GM18520 (cell line): ENCODE results near the gene MTIF2.
"Not testable (repeated sequence)": the region's sequence is repeated elsewhere in the genome, so short reads cannot be mapped to it uniquely, and the experiment has no call there.

Experiments used
- ATAC-seq: cut with Tn5 transposase; IDR thresholded peaks from one replicate; pipeline ENCODE4 v1.9.1; 2021; ENCODE audit not compliant: unreplicated experiment

MTIF2 gene

DNA sequence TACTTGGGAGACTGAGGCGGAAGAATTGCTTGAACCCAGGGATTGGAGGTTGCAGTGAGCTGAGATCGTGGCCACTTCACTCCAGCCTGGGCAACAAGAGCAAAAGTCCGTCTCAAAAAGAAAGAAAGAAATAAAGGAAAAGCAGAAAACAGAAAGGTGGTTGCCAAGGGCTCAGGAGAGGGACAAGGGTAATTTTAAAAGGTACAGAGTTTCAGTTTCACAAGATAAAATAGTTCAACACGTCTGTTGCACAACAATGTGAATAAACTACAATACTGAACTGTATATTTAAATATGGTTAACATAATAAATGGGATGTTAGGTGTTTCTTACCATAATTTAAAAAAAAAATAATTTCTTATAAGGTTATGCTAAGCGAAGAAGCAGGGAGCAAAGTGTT, 23.6 kb downstream of the MTIF2 start:
- ATAC-seq = no peak

DNA sequence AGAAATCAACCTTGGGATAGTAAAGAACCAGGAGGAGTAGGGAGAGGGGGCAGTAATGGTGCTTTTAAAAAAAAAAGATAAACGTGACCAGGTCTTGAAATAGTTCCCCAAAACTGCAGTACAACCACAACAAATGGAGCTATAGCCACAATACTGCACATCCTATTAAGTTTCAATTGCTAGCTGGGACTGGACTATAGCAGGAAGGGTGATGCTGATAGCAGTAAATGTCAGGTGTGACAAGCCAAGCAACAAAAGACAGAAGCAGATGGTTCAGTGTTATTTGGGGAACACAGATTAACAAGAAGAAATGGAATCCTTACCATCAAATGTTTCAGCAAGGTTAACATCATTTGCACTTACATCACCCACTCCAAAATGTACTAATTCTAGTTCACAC, 26.4 kb downstream of the MTIF2 start:
- ATAC-seq = no peak

DNA sequence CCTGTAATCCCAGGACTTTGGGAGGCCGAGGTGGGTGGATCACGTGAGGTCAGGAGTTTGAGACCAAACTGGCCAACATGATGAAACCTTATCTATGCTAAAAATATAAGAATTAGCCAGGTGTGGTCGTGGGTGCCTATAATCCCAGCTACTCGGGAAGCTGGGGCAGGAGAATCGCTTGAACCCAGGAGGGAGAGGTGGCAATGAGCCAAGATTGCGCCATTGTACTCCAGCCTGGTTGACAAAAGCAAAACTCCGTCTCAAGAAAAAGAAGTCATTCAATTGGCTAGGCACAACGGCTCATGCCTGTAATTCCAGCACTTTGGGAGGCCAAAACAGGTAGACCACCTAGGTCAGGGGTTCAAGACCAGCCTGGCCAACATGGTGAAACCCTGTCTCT, 27.4 kb downstream of the MTIF2 start:
- not testable (repeated sequence) for ATAC-seq

DNA sequence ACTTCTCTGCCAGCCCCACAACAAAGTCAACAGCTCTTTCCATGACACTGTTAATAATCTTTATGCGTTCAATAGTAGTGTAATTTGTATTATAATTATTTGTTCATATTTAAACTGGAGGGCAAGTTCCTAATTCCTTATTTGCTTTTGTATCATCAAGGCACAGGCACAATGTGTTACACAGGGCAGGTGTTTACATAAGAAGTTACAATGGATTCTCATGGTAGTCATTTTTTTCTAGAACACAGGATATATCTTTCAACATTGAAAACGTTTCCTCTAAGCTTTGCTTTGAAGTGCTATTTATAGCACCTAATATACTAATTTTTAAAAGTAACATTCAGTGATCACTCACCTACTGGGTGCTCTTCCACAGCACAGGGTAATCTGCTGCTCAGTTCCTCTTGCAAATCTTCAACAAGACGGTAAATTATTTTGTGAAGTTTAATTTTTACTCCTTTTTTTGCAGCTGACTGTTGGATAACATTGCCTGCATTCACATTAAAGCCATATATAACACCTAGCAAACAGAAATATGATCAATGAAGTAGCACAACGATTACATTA, 29.3 kb downstream of the MTIF2 start:
- ATAC-seq = no peak

DNA sequence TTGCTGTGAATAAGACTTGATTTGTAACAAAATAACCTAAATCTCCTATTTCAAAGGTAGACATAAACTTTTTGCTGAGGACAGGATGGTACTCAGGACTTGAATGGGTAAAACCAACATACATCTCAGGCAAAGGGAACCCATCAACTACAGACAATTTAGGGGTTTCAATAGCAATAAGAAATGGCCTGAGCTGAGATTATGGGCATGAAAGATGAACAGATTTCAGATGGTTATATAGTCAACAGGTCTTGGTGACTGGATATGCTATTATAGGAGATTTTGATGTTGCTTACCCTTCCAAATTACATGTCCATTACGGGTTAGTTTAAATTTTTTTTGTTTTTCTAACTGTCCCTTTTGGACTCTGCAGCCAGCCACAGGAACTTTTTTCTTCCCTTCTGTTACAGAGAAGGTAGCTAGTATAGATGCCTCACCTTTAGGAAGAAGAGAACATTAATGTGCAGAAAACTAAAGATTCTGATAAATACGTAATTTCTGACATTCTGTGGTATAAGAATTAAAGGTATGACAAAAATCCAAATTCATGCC, 32.0 kb downstream of the MTIF2 start:
- no peak for ATAC-seq

DNA sequence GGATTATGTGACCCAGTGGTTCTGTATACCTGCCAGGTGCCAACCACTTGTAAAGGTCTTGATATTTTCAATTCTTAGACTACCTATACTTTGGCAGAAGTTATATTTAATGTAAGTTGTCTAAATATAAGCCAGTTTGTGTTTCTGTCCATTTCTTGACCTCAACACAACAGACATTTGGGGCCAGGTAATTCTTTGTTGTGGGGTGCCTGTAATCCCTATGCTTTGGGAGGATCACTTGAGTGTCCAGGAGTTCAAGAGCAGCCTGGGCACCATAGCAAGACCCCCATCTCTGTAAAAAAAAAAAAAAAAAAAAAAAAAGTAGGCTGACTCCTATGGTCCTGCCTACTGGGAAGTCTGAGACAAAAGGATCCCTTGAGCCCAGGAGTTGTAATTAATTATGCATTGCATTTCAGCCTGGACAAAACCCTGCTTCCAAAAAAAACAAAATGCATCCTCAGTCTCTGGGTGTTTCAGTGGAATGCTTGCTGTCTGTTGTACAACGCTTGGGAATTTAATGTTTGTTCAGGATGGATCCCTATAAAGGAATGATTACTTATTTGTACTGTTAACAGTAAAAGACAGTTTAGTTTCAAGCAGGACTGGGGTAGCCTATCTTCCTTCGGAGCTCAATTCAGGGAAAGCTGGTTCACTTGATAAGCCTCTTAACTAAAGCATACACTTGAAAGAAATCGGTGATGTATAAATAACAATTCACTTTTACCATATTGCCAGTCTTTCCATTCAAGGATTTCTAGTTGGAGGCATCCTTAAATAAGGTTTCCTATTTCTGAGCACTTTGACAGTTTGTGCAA, 33.1 kb downstream of the MTIF2 start:
- ATAC-seq = no peak

DNA sequence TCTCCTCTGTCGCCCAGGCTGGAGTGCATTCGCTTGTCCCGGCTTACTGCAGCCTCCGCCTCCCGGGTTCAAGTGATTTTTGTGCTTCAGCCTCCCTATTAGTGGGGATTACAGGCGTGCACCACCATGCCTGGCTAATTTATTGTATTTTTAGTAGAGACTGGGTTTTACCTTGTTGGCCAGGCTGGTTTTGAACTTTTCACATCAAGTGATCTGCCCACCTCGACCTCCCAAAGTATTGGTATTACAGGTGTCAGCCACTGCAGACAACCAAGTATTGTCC, 35.4 kb downstream of the MTIF2 start:
- no peak for ATAC-seq

DNA sequence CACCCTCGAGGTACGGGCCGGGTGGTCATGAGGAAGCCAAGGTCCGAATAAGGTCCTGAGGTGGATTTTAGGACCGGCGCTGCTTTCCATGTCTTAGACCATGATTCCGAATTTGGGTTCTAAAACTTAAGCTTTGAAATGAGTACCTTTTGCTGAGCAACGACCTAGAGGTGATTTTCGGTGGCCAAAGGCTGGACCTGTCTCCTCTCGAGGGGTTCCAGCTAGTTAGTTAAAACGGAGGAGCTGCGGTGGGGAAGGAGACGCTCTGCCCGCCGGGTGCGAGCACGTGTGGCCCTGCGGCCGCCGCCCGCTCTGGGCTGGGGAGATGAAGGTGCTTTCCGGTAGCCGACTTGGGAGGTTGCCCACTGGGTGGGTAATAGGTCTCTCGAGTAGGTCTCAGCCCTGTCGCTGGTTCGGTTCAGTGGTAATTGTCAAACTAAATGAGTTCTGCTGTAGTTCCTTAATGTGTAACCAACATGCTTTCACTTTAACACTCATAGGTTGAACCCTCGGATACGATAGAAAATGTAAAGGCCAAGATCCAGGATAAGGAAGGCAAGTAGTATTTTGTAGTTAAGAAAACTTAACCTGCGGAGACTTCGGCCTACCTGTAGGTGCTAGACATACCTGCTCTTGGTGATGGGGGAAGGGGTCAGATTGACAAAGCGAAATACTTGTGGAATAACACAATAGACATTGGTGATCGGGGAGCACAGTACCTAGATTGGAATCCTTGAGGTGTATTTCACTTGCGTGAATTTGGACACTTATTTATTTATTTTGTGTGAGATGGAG, 36.0 kb downstream of the MTIF2 start:
- ATAC-seq = no peak

DNA sequence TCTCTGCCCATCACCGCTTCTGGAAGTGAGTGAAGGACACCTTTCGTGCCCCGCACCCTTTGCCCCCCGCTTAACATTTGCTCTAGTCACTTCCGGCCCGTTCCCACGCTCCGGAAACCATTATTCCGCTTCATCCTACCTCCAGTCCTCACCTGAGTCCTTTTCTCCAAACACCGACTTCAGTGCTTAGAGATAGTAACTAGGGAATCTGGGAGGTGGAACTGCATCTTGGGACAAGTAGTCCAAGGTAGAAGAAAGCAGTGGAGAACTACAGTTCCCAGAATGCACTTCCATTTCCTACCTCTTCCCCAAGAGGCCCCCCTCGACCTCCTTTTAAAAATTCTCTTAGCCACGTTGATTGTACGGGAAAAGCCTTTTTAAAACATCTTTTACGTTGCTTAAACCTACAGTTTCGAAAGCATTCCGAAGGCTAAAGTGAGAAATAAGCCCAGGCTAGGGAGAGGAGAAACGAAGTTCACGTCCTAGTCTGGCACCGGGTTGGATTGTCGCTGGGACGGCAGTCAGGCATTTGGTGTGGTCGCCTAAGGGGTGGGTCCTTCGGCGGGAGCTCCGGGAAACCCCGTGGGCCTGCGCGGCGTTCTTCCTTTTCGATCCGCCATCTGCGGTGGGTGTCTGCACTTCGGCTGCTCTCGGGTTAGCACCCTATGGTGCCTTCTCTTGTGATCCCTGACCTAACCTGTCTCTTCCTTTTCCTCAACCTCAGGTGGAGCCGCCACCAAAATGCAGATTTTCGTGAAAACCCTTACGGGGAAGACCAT, 36.8 kb downstream of the MTIF2 start, which contains the start of the genes CLHC1 and RPS27A:
TSS of gene CLHC1 (minus strand) at position 210 of the 779 bp plus-strand sequence. CDS start 9,882 bp downstream, outside the sequence.
TSS of gene RPS27A (plus strand) at position 605 of the 779 bp plus-strand sequence. CDS start at position 742, 137 bp downstream.
- ATAC-seq = peak; percentile 84

DNA sequence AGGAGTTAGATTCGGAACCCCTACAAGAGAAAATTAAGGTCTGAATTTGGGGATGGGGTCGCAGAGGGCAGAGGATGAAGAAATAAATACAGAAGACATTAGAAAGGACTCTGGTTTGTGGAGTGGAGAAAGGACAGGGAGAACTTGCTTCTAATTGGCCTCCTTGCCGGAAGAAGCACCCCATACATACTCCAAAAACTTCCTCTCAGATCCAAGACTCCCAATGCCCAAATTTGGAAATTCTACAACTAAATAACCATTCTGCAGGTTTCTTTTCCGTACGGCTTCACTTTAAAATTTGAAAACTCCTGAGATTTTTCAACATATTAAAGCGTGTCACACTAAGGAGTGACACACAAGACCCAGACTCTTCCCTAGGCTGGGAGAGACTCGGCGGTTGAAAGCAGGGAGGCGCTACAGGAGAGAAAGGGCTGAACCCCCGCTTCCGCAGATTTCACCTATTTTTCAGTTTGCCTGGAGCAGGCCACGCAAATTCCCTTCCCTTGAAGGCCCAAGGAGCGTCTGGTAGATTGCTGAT, 37.4 kb downstream of the MTIF2 start:
- no peak for ATAC-seq

DNA sequence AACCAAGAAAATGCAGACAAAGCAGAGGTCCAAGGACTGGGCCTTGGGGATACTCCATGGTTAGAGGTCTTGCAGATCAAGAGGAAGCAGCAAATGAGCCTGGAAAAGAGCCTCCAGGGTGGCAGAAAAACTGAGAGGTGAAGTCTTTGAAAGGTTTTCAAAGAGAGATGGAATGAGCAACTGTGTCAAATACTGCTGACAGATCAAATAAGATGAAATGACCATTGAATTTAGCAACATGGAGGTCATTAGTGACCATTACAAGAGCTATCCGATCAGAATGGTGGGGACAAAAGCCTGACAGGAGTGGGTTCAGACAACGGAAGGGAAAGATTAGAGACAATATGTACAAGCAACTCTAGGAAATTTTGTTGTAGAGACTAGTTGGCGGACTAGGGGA, 38.5 kb downstream of the MTIF2 start:
- ATAC-seq = no peak

DNA sequence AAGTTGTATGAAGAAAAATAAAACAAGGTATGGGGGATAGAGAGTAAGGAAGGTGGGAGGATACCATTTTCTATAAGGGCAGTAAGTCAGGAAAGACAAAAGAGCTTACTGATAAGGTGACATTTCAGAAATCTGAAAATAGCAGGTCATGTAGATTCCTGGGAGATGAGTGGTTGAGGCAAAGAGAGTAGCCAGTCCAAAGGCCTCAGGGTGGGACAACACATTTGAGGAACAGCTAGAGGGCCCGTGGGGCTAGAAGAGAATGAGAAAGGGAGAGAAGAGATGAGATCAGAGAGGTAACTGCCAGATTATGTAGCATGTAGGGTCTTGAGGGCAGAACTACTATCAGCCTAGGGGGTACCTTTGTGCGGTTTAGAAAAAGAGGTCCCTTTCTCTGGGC, 39.8 kb downstream of the MTIF2 start:
- ATAC-seq = no peak

DNA sequence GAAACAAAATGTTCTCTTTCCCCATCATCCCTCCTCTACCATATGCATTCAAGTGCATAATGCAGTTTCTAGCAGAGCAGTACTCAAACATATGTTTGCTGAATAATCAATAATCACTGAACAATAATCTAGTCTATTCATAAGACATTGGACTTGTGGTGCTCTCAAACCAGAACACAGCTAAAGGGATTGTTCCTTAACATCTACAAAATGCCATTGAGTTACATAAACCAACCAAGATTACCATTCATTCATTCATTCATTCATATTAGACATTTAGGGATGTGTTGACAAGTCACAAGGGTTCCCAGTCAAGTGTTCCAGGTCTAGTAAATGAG, 40.8 kb downstream of the MTIF2 start:
- ATAC-seq = no peak

DNA sequence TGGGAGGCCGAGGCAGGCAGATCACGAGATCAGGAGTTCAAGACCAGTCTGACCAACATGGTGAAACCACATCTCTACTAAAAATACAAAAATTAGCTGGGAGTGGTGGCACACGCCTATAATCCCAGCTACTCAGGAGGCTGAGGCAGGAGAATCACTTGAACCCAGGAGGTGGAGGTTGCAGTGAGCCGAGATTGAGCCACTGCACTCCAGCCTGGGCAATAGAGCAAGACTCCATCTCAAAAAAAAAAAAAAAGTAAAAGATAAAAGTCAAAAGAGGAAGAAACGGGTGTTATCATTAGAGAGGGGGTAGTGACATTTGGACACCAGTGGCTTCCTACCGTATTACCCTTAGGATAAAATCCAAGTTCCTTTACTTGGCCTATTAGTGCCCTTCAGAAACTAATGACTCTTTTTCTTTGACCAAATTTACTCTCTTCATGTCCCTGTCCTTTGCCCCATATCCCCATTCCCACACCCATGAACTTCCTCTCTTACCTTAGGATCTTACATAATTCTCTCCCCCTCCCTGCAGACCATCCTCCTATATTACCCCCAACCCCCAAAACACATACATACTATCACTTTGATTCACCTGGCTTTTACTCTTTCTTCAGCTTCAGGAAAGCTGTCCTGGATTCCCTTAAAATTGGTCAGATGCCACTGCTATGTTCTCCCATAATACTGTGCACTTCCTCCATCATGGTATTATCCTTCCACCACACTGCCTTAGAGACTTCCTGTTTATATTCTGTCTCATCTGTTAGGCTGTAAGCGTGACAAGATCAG, 41.4 kb downstream of the MTIF2 start:
- ATAC-seq = not testable (repeated sequence)

DNA sequence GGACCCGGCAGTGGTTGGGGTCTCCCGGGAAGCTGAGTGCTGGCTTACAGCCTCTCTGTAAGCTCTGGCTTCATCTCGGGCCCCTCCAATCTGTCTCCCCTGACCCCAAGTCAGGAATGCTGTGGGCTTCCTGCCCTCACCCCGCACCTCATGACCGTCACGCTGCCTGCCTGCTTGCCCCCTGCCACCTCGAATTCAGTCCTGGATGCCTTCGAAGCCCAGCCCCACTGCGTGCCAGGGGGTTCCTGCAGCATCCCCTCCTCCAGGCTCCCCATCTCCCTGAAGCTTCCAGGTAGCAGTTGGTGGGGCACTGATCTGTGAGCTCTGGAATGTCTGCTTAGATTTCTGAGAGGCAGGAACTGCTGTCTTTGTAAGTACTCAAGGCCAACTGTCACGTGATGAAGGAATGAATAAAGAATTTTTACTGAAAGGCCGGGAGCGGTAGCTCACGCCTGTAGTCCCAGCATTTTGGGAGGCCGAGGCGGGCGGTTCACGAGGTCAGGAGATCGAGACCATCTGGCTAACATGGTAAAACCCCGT, 43.5 kb downstream of the MTIF2 start:
- no peak for ATAC-seq

DNA sequence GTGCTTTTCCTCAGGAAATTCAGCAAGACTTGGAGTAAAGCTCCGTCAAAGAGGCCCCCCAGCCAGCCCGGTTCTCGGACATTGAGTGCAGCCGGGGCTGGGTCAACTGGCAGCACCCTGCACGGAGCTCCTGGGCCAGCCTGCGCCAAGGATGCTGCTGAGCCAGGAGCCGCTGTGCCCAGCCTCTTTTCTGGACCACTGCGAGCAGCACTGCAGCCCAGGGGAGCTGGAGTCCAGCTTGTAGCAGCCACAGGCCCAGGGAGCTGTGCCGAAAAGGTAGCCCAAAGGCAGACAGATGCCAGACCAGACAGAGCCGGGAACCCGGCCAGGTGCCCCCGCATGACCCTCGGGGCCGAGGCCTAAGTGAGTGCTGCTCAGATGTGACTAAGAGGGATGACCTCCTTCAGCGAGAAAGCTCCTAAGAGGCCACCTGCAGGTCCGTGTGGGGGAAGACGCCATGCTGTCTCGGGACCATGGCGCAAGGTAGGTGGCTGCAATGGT, 44.2 kb downstream of the MTIF2 start:
- no peak for ATAC-seq

DNA sequence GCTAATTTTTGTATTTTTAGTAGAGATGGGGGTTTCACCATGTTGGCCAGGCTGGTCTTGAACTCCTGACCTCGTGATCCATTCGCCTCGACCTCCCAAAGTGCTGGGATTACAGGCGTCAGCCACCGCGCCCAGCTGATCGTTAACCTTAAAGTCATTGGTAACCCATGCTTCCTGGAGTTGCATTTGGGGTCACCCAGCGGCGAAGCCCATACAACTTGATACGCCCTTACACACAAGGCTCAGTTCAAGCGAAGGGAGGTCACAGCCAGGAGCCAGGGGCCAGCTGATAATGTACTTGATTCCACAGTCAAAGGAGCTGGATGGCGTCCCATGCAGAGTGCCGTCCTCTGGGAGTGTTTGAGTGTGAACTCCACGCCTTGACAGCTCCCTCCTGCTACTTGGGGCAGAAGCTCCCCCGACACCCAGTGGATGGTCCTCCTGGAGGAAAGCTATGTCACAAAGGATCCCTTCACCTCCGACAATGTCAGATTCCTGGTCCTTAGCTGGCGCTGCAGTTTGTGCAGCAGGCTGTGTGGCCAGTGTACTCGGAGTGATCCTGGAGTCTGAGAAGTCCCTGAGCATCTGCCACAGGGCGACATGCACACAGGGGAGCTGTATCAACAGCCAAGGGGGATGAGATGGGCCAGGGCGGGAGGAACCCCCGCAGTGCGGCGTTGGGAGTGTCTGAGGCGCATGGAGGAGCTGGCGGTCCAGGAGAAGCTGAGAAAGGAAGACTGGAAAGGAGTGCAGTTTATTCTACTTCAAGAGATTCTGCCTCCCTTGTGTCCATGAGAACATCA, 44.9 kb downstream of the MTIF2 start:
- no peak for ATAC-seq

DNA sequence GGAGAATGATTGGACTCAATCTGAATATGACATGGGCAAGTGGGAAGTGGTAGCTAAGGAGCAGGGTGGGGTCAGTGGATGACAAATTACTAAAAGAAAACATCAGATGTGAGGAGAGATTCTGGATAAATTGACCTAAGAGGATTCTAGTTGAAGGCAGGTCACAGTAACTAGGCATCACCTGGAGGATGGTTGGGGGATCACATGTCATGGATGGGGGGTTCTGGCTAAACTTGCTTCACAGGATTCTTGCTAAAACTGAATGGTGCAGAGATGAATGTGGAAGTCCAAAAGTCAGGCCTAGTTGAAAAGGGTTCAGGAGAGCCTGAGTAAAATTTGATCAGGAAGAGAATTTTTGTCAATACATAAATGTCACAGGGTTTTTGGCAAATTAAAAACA, 55.2 kb downstream of the MTIF2 start:
- ATAC-seq = no peak

DNA sequence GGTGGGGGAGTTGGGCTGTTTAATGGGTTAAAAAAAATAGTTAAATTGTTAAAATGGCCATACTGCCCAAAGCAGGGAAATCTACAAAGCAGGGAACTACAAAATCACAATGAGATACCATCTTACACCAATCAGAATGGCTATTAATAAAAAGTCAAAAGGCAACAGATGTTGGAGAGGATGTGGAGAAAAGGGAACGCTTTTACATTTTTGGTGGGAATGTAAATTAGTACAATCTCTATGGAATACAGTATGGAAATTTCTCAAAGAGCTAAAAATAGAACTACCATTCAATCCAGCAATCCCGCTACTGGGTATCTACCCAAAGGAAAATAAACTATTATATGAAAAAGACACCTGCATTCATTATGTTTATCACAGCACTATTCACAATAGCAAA, 64.1 kb downstream of the MTIF2 start:
- no peak for ATAC-seq
